ENCODE measurements around the gene NET1.

- TF ChIP-seq POLR2A (IDR thresholded peaks at IDR 0.05; ENCODE audit: low read depth, low read length) (no peak), FOS (IDR thresholded peaks at IDR 0.05; ENCODE audit: borderline replicate concordance, insufficient read depth, low read length) (no peak), EZH2 (IDR thresholded peaks at IDR 0.05; ENCODE audit: borderline replicate concordance, low read depth, low read length, severe bottlenecking) (no peak), POLR2AphosphoS5 (IDR thresholded peaks at IDR 0.05; ENCODE audit: insufficient read depth, low read depth, low read length) (no peak)
- TF ChIP-seq, protein P1, sequence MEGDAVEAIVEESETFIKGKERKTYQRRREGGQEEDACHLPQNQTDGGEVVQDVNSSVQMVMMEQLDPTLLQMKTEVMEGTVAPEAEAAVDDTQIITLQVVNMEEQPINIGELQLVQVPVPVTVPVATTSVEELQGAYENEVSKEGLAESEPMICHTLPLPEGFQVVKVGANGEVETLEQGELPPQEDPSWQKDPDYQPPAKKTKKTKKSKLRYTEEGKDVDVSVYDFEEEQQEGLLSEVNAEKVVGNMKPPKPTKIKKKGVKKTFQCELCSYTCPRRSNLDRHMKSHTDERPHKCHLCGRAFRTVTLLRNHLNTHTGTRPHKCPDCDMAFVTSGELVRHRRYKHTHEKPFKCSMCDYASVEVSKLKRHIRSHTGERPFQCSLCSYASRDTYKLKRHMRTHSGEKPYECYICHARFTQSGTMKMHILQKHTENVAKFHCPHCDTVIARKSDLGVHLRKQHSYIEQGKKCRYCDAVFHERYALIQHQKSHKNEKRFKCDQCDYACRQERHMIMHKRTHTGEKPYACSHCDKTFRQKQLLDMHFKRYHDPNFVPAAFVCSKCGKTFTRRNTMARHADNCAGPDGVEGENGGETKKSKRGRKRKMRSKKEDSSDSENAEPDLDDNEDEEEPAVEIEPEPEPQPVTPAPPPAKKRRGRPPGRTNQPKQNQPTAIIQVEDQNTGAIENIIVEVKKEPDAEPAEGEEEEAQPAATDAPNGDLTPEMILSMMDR (IDR thresholded peaks at IDR 0.05; ENCODE audit: extremely low read depth in 1 of 2, insufficient read depth in 1 of 2, low read depth in 1 of 2, low read length in 2 of 2), result no peak
- TF ChIP-seq, protein P2, sequence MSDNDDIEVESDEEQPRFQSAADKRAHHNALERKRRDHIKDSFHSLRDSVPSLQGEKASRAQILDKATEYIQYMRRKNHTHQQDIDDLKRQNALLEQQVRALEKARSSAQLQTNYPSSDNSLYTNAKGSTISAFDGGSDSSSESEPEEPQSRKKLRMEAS (IDR thresholded peaks at IDR 0.05; ENCODE audit: insufficient read depth, insufficient read length), result no peak
These were observed 77.7 kb downstream of the NET1 start for GRCh38 chr10:5490032-5490431.
